Measurements from ENCODE around the gene AGAP1.

- no peak for TF ChIP-seq POU2F2 (IDR thresholded peaks at IDR 0.05; ENCODE audit: low read depth, low read length)
- no peak for TF ChIP-seq POLR2A (IDR thresholded peaks at IDR 0.05; ENCODE audit: low read depth, low read length)
- TF ChIP-seq POLR2AphosphoS5 (IDR thresholded peaks at IDR 0.05; ENCODE audit: low read depth, low read length) = no peak
- TF ChIP-seq SPI1 (IDR thresholded peaks at IDR 0.05; ENCODE audit: low read depth, low read length) = no peak
- TF ChIP-seq TAF1 (IDR thresholded peaks at IDR 0.05; ENCODE audit: low read depth, low read length) = no peak
Observed at GRCh38 chr2:235958931-235959410, 465.1 kb downstream of the AGAP1 start.
